WERI-Rb-1 (cell line): ENCODE results near the gene ARL14.

Experiments
- DNase-seq: peaks from one replicate; pipeline ENCODE4 v3.0.0-alpha.2; 2020
- H3K27ac ChIP-seq: fragments of 250-450 bp; sonication (Bioruptor Pico); 2 replicates; pipeline ENCODE4 v1.5.1; 2020; ENCODE audit warnings: mild to moderate bottlenecking, moderate library complexity
- H3K27me3 ChIP-seq: fragments of 250-450 bp; sonication (Bioruptor Pico); 2 replicates; pipeline ENCODE4 v1.5.1; 2021; ENCODE audit warnings: mild to moderate bottlenecking, low read depth, moderate library complexity; ENCODE audit not compliant: insufficient read depth, severe bottlenecking
- H3K36me3 ChIP-seq: fragments of 250-450 bp; sonication (Bioruptor Pico); 2 replicates; pipeline ENCODE4 v1.5.1; 2020; ENCODE audit warnings: mild to moderate bottlenecking, moderate library complexity
- H3K4me3 ChIP-seq: 2 replicates; pipeline ENCODE4 v1.5.1; 2011; ENCODE audit warnings: low read depth, mild to moderate bottlenecking, control low read depth, low read length
- H3K9me3 ChIP-seq: fragments of 250-450 bp; sonication (Bioruptor Pico); 2 replicates; pipeline ENCODE4 v1.5.1; 2021; ENCODE audit warnings: mild to moderate bottlenecking, moderate library complexity; ENCODE audit not compliant: severe bottlenecking
- TF ChIP-seq, protein P1 (sequence below): IDR thresholded peaks from 2 replicates; pipeline ENCODE4 v1.5.1; 2011; ENCODE audit warnings: low read depth, mild to moderate bottlenecking, control low read depth, inconsistent platforms, low read length

Gene ARL14

DNA sequence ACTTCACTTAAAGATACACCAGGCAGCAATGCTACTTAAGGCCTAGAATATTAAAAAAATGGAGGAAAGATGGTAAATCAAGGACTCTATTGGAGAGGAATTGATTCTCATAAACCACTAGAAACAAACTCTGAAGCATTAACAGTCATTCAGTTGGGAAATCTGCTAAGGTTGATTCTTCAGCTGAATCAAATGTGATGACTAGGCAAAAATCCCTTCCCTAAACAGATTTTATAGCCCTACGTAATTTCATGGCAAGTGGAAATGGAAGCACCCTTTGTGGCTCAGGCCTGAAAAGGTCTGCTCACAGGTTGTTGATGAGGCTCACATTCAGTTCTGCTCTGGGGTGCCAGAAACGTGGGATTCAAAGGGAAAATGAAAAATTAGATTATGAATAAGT, 38.8 kb upstream of the ARL14 start:
- H3K27me3 ChIP-seq: no peaks in the 10 kb centered on the region
- no peaks in the 10 kb centered on the region for H3K36me3 ChIP-seq
- no peak for DNase-seq
- TF ChIP-seq, protein P1, sequence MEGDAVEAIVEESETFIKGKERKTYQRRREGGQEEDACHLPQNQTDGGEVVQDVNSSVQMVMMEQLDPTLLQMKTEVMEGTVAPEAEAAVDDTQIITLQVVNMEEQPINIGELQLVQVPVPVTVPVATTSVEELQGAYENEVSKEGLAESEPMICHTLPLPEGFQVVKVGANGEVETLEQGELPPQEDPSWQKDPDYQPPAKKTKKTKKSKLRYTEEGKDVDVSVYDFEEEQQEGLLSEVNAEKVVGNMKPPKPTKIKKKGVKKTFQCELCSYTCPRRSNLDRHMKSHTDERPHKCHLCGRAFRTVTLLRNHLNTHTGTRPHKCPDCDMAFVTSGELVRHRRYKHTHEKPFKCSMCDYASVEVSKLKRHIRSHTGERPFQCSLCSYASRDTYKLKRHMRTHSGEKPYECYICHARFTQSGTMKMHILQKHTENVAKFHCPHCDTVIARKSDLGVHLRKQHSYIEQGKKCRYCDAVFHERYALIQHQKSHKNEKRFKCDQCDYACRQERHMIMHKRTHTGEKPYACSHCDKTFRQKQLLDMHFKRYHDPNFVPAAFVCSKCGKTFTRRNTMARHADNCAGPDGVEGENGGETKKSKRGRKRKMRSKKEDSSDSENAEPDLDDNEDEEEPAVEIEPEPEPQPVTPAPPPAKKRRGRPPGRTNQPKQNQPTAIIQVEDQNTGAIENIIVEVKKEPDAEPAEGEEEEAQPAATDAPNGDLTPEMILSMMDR: no peak
- no peaks in the 10 kb centered on the region for H3K9me3 ChIP-seq
- H3K4me3 ChIP-seq: no peak overlapping the region
- H3K27ac ChIP-seq: no peak overlapping the region

DNA sequence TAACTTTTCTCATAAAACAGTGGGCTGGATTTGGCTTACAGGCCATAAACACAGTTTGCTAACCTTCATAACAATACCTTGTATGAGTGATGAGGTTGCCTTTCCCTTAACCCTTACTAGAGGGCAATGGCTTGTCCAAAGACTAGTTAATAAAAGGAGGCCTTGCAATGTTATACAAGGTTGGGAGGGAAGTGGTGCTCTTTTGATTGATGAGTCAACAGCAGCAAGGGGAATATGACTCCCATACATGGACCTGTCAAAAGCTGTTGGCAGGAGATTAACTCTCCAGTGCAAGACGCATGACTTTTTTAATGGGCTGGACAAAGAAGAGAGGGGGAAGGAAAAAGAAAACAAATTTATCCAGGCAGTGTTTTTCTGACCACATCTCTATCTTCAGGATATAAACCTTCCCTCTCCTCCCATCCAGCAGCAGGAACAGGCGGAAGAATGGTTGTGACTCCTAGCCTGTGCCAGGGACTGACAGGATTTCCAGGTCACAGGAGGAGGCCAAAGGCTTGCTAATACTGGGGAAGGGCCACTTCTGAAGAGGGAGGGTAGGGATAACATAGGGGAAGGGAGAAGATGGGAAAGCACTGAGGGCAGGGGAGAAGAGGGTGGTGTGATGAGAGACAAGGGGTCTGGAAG, 35.2 kb upstream of the ARL14 start:
- no peaks in the 10 kb centered on the region for H3K27me3 ChIP-seq
- no peak overlapping the region for H3K4me3 ChIP-seq
- no peak for DNase-seq
- no peaks in the 10 kb centered on the region for H3K36me3 ChIP-seq
- no peaks in the 10 kb centered on the region for H3K9me3 ChIP-seq
- no peak overlapping the region for H3K27ac ChIP-seq
- TF ChIP-seq, protein P1: no peak

DNA sequence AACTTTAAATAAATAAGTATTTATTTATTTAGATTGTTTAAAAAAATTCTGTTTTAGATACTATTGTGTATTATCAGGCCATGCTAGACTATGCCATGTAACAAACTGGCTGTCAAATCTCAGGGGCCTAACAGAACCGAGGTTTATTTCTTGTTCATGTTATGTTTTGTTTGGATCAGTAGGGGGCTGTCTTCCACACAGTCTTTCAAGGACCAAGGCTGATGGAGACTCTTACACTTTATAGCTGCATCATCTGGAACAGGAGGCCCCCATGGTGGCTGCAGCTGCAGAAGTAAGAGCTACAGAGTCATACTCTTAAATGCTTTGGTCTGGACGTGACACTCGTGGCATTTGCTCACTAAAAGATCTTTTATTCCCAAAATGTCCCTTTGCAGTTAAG, 33.0 kb upstream of the ARL14 start:
- TF ChIP-seq, protein P1: peak; percentile 38; the same call in 1 of the 2 replicates
- Histone ChIP-seq H3K36me3 (no peaks in the 10 kb centered on the region), H3K9me3 (no peaks in the 10 kb centered on the region), H3K27me3 (no peaks in the 10 kb centered on the region), H3K27ac (no peak overlapping the region), H3K4me3 (no peak overlapping the region)
- no peak for DNase-seq

DNA sequence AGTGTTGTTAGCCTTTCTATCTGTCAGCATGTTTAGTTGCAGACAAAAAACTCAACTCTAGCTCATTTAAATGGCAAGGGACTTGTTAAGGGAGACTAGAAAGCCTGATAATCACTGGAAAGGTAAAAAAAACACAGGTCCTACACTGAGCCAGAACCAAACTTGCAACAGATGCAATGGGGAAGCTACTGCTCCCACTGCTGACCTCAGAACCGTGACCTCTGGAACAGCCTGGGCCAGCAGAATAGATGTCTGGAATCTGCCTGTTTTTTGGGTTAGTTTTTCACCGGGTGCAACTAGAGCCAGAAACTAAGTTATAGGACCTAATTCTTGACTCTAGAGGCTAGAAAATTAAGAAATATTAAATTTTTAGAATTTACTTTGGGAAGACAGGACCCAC, 32.5 kb upstream of the ARL14 start:
- Histone ChIP-seq H3K36me3 (no peaks in the 10 kb centered on the region), H3K27me3 (no peaks in the 10 kb centered on the region), H3K27ac (no peak overlapping the region), H3K4me3 (no peak overlapping the region), H3K9me3 (no peaks in the 10 kb centered on the region)
- TF ChIP-seq, protein P1: no peak
- DNase-seq: no peak

DNA sequence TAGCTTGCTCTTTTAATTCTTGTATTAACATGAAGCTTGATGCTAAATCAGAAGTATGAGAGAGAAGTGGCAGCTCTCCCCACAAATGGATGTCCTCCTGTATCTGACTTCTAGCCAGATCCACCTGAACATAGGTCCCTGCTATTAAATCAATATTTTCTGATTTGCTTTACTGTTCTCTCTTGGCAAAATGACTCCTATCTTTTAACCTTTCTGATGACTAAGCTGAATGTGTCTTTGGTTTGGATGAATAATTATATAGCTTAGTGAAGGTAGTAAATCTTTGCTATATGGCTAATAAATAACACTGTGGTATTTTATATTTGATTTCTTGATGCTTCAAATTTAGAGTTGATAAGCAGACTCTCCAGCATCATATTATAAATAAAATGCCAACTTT, 28.3 kb upstream of the ARL14 start:
- H3K27me3 ChIP-seq: no peaks in the 10 kb centered on the region
- H3K4me3 ChIP-seq: no peak overlapping the region
- peaks cover 3% of the 10 kb centered on the region for H3K9me3 ChIP-seq
- no peak overlapping the region for H3K27ac ChIP-seq
- no peak for DNase-seq
- no peaks in the 10 kb centered on the region for H3K36me3 ChIP-seq
- TF ChIP-seq, protein P1: no peak

DNA sequence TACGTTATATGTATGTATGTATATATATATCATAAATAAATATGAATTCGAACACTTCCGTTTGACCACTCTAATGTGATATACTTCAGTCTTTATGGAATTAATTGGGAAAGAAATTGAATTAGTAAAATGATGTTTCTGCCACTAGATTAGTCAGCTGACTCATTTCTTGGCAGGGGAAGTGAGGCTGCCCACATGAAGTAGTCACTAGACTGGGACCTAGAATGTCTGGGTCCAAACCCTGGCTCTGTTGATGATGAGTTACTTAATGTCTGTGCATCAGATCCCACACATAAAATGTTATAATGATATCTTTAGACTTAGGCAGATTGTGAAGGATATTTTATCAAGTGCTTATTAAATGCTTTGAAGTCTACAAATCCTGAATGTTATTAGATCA, 27.4 kb upstream of the ARL14 start:
- Histone ChIP-seq H3K27ac (no peak overlapping the region), H3K27me3 (no peaks in the 10 kb centered on the region), H3K4me3 (no peak overlapping the region), H3K9me3 (peaks cover 3% of the 10 kb centered on the region), H3K36me3 (no peaks in the 10 kb centered on the region)
- TF ChIP-seq, protein P1: no peak
- no peak for DNase-seq
